NOMO-1 (cell line): ENCODE data around the gene COL4A2.

ENCODE experiments used
- DNase-seq, 2 experiments: peaks; one replicate each; lab custom pipeline; 2025; ENCODE audit not compliant: unreplicated experiment in 2 of 2; lab: John Stamatoyannopoulos, UW

COL4A2 gene

DNA sequence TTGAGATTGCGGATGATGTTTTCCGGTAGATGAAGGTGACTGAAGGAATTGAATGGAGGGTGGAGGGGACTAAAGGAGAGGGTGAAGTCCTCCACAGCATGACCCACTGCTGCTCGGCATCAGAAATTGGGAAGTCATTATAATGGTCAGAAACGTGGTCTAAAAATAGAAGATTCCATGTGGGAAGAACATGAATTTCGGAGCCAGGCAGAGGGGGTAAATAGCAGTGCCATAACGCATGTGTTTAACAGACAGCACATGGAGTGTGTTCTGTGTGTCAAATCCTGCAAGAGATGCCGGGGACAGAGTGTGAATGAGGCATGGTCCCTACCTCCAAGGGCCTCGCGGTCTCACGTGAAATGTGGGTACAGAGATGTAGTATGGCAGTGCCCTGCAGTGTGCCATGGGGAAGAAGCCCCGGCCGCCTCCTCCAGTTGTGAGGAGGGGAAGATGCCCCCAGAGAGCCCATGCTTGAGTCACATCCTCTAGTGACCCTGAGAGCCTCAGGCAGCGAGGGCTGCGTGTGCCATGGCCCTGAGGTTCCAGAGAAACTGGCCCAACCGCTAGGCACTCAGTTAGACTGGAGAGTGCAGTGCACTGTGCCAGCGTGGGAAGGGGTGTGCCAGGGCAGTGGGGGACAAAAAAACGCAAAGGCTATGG lies 106.1 kb downstream of the COL4A2 start:
- DNase-seq, result no peak

DNA sequence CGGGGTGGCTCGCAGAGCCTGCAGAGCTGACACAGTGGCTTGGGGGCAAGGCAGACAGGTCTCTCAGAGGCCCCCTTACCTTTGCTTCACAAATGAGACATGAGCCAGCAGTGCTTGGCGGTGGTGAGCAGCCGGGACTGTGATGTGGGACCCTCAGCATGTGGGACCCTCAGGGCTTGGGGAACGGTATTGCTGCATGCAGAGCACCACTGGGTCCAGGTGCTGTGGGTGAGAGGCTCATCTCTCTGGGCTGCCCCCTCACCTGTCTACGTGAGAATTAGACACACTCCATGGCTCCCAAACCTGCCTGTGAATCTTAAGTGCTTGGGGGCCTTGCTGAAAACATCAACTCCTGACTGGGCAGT lies 106.6 kb downstream of the COL4A2 start:
- no peak for DNase-seq

DNA sequence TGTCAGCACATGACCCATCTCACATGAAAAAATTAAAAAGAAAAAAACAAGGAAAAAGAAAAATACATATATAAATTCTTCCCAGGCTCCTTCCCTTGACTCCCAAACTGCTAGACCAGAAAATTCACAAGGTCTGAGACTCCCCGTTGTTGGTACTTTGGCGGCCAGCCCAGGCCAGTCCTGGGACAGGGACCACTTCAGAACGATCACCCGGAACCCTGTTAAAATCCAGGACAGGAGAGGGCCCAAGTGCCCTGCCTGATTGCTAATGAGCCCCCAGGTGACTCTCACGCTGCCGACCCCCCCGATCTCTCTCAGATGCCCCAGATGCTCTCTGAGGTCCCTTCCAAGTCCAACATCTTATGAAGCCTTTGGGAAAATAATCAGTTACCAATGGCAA lies 107.2 kb downstream of the COL4A2 start:
- no peak for DNase-seq

DNA sequence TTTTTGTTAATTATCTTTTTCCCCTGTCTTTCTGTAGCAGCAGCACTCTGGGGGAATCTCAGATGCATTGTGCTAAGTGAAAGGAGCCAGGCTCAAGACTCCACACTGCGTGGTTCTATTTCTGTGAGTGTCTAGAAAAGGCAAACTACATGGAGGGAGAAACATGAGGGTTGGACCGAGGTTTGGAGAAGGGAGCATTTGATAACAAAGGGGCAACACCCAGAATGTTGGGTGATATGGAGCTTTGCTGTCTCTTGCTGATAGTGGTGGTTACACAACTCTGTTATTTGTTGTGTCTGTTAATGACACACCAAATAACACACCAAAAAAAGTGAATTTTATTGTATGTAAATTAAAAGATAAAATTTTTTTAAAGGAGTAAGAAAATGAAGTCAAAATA lies 107.8 kb downstream of the COL4A2 start:
- DNase-seq, result no peak

DNA sequence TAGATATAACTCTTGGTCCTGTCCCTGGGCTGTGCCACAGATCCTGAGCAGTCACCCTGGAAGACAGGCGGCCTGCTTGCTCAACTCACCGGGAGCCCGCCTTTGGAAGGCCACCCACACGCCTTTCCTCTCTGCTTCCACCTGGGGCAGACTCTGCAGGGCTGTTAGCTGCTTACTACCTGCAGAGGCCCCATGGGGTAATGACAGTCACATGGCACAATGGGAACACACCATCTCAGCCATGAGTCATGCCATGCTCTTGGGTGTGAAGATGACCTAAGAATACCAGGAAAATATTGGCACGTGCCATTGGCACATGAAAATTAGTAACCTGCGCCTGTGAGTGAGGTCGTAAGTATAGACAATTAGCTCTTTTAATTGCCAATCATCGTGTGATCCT lies 108.6 kb downstream of the COL4A2 start:
- DNase-seq, result no peak

DNA sequence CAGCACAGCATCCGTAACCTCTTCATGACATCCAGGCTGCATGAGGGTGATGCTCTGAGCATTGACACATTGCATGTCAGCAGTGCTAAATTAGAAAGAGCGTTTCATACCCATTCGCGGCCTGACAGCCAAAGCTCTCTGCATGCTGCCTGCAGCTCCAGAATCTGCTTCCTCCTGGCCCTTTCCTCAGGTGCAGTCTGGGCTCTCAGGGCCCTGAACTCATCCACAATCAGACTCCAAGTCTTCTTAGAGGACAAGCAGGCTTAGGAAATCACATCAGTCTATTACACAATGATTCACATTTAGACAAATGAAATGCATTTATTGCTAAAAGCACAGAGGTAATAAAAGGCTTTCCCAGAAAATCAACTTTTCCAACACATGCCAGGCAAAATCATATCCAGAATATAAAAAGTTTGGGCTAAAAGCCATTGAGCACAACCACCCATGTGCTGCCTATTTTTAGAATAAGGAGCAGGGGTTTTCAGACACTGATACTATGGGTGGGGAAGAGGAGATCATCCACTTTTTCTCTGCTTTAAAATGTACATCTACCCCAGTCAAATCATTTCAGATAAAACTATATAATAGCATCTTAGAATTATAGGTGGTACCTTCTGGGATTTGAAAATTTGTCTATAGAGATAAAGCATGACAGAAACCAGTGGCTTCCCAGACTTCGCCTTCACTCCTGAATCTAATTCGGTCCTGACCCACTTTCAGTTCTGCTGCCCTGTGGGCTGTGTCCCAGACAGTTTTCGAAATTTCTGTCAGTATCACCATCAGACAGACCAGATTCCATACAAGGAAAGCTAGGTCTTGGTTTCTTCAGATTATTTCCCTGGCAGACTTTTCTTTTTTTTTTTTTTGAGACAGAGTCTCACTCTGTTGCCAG lies 109.3 kb downstream of the COL4A2 start:
- DNase-seq, result no peak

DNA sequence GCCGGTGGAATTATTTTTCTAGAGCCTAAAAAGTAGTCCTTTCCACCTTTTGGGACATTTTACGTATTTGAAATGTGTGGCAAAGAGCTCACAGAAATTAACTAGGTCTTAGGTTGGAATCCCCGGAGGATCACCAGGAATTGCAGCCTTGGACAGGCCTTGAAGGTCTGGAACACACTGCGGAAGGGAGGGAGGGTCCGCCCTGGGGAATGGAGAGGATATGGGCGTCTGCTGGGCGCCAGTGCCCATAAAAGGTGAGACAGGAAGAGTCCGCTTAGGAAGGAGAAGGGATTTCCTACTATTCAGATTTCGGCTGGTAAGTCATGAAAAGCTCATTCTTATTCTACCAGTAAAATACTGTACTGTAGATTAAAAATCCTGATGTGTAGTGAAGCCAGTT lies 111.9 kb downstream of the COL4A2 start:
- DNase-seq, result no peak

DNA sequence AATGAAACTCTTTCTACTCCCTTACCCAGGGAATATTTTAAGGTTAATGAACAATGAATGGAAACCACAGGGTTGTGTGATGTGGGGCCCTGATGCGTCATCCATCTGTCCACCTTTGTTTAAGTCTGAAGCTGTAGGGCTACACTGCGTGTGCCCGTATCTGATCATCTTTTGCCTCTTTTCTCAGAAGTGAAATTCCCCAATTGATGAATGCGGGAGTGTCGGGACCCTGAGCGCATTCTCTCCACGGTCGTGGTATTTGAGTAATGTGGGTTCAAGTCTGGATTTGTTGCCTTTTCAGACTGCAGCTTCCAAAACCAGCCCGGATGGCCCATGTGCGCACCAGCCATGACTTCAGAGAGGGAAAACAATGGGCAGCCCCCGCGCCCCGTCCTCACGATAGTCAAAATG lies 112.3 kb downstream of the COL4A2 start:
- no peak for DNase-seq

DNA sequence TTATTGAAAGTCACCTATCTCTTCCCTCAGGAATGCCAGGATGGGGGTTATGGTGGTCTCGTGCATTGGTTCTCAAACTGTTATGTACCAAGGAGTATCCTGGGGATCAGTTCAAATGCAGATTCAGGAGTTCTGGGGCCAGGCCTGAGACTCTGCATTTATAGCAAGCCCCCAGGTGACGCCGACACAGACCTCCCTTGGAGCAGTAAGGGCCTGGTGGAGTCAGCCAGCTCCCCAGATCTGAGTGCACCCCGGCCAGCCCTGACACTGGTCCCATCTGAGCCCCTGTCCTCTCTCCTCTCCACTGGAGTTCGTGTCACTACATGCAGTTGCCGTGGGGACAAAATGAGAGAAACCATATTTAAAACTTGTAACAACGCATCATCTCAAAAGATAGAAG lies 112.9 kb downstream of the COL4A2 start:
- DNase-seq, result no peak

DNA sequence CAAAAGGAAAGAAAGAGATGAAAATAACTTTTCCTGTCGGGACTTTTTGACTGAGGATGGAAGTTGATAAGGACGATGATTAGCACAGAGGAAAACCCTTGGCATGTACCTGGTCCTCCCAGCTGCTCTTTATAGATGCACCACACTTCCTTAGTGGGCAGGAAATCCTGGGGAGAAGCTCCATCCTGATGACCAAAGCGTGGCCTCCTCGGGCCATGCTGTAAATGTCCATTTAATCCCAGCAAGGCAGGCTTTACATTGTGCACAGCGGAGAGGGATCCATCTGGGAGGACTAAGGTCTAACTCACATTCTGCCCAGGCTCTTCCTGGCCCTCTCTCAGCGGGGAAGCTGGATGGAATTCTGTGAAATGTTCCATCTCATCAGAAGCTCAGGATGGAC lies 113.5 kb downstream of the COL4A2 start:
- no peak for DNase-seq

DNA sequence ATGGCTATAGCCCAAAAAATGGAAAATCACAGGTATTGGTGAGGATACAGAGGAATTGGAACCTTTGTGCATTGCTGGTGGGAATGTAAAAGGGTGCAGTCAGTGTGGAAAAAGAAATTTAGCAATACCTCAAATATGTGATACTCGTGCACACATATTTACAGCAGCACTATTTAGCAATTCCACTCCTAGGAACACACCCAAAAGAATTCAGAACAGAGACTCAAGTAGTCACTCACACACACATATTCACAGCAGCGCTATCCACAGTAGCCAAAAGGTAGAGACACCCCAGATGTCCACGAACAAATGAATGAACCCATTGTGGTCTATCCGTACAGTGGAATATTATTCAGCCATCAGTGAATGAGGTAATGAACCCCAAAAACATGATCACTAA lies 114.0 kb downstream of the COL4A2 start:
- DNase-seq, result no peak

DNA sequence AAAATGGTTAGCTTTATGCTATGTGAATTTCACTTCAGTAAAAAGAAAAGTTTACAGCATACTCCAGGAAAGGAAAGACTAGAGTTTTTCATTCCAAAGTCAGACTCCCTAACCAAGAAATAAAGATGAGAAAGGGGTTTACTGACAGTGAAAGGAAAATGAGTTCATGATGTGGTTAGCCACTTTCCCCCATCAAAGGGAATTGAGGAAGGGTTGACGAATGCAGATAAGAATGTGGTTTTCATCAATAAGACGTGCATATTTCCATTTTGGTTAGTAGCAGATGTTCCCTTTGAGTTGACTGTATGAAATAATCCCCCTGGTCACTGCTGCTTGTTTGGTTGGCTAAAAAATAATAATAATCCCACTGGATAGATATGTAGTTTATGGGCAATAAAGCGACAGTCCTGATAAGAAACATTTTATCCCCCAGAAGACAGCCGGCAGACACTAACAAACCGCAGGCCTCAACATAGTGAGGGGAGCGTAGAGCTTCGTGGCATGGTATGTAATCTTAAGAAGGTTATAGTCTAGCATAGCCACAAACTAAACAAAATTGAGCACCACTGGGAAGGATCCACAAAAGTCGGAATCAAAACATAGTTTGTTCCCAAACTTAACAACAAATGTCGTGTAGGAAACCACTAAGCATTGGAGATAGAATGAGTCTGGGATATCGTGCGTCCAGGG lies 114.8 kb downstream of the COL4A2 start:
- DNase-seq, result peak in 1 of 2 experiments; percentile 7

DNA sequence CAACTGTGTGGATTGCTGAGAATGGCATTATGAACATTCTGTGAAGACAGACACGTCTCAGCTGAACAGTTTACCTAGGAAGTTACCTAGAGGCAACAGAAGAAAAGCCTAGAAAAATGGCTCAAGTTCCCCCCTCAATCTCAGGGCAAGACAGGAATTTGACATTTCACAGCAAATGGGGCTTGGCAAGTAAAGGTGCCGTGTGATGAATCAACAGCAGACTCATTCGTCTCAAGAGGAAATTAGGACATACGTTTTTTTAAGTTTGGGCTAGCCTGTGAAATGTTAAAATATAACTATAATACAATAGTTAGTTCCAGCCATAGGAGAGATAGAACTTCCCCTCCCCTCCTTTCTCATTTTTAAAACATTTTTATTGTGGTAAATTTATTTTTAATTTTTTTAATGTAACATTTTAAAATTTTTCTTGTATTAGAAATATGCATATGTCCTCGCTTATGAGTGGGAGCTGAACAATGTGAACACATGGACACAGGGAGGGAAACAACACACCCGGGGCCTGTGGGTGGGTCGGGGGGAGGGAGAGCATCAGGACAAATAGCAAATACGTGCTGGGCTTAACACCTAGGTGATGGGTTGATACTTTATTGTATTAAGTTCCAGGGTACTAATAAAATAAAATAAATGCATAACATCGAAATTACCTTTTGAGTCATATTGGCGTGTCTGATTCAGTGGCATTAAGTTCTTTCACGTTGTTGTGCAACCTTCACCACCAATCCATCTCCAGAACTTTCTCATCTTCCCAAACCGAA lies 116.0 kb downstream of the COL4A2 start:
- no peak for DNase-seq

DNA sequence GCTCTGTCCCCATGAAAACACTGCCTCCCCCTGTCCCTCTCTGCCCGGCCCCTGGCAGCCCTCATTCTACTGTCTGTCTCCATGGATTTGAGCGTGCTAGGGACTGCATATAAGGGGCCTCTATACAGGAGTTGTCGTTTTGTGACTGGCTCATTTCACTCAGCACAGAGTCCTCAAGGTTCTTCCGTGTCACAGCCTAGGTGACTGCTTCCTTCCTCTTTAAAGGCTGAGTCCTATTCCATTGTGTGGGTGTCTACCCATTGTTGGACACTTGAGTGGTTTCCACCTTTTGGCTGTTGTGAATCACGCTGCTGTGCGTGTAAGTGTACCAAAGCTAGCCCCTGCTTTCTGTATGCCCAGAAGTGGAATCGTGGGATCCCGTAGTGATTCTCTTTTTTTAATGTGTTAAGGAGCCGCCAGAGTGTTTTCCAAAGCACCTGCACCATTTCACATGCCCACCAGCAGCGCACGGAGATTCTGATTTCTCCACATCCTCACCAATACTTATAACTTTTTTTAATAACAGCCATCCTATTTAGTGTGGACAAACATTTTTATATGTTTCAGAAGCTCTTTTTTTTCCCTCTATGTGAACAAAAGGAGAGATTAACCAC lies 116.7 kb downstream of the COL4A2 start:
- no peak for DNase-seq

DNA sequence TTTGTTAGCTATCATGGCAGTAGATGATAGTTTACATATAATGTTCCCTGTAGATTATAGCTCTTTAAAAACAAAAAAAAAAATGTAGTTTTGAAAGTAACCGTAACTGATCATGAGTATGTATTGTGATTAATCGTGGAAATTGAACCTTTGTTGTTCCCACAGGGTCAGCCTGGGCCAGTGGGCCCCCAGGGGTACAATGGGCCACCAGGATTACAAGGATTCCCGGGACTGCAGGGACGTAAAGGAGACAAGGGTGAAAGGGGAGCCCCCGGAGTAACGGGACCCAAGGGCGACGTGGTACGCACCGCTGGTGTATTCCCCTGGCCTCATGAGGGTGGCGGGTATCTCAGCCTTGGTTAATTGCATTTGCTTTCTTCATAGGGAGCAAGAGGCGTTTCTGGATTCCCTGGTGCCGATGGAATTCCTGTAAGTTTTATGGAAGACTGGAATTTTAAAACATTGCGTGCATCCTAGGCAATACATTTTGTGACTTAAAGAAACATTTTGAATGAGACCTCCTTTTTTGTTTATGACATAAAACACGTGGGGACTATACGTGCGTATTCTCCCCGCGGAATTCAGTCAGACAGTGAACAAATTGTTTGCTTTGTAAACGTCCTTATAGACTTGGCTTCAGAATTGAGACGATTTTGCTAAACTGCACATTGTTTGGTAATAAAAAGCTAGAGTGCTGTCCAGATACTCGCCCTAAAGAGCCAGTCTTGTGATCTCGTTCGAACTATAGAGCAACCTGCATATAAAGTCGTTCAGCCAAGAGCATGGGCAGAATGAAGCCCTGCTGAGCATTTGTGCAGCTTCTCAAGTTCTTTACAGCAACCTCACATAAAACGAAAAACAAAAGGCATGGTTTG lies 117.7 kb downstream of the COL4A2 start:
- no peak for DNase-seq

DNA sequence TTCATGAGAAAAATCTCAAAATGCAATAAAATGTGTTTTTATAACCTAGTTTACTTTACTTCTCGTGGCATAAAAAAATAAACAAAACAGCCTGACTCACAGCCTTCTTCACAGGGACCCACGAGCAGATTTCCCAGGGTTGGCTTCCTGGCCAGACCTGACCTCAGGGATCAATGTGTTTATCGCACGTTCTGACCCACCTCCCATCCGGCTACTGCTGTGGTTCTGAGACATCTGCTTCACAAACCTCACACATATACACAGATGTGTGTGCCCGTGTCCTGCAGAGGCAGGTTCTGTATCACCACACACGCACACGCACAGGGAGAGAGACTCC lies 118.3 kb downstream of the COL4A2 start:
- DNase-seq, result no peak

DNA sequence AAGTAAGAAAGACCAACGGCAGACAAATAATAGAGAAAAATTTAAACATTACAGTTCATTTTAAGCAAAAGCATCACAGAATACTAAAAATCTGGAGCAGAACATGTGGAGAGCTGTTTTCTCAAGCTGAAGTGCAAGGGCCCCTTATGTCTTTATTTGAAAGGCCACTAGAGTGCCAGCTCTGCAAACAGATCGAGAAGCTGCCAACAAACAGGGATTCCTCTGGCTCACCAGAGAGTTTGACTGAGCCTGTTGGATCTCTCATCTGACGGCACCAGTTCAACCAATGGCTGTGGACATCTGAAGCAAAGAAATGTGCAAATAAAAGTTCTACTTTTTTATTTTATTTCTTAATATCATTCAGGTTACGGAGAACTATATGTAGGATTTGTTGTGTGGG lies 119.7 kb downstream of the COL4A2 start:
- no peak for DNase-seq

DNA sequence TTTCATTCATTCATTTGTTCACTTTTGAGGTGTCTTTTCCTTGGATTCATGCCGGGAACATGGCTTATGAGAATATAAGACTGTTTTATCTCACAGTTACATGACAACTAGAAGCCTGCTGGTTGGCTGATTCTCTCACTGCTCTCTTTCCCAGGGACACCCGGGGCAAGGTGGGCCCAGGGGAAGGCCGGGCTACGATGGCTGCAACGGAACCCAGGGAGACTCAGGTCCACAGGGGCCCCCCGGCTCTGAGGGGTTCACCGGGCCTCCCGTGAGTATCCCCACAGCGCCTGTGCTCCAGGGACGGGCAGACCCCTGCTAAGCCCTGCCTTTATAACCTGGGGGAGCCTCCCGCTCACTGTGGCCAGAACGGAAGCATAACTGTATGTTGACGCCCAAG lies 121.2 kb downstream of the COL4A2 start:
- no peak for DNase-seq

DNA sequence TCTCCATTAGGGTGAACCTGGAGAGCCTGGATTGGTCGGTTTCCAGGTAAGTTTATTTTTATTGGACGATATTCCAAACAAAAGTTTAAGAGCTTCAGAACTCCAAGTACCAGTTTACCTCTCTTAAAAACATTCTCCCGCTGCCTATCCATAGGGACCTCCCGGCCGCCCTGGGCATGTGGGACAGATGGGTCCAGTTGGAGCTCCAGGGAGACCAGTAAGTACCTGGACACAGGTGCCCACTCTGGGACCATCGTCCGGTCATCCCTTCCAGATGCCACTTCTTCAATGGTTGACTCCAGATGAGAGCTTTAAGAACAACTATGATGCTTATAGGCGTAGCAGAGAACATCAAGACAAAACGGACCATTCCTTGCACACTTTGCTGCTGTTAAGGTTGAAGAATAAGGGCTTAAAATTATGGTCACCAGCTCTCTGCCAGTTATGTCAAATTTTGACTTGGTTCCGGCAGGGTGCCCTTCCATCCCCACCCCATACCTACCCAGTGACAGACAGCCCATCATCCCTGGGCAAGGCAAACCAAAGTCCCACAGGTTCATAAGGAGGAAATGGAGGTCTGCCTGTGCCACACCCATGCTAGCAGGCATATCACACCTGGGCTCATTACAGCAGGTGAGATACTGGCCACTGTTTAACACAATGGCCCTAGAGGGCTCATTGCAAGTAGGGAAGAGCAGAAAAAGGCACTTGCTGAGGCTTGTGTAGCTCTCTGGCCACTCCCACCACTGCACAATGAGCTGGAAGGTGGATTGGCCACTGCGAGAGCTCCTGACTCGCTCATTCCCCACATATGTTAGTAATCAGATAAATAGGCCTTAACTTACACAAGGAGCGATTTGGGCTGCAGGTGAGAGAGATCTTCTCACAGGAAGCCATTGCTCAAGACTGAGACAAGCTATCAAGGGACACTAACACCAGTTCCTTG lies 123.6 kb downstream of the COL4A2 start:
- no peak for DNase-seq
